HG02981 (cell line): ENCODE results near the gene KRT80.

Experiments
- ATAC-seq: cut with Tn5 transposase; IDR thresholded peaks from one replicate; pipeline ENCODE4 v1.9.1; 2021; ENCODE audit warnings: mild to moderate bottlenecking, moderate library complexity; ENCODE audit not compliant: unreplicated experiment

Gene KRT80

DNA sequence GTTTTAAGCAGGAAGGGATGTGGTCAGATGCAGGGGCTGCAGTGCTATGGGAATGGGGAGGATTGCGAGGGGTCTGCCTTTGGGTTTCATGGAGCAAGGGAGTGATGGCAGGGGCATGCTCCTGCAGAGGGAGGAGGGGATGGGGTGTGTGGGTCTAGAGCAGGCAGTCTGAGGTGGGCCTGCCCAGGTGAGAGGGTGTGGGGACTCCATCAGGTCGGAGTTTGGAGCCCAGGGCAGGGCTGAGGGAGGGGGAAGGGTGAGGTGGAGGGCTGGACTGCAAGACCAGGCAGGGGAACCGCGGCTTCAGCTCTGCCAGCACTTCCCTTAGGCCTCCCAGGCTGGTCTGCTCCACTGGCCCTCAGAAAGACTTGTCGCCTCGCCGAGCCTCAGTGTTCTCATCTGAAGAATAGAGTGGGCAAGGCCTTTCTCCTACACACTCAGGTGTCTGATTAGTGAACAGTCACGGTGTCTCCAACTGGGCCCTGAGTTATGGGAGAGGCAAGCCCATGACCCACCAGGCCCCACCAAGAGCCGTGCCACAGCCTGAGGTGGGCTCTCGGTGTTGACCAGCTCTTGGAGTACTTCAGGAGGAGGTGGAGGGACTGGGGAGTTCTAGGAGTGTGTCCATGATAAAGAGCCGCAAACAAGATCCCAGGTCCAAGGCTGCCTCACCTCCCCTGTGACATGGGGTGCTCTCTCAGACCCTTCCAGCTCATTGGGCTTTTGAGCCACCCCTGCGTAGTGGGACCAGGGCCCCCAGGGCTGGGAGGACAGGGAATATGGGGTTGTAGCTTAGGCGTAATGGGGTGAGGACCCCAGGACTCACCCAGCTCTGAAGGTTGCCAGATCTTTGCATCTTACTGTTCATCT, 20.1 kb upstream of the KRT80 start:
- no peak for ATAC-seq

GRCh38 chr12:52210925-52211650, 19.3 kb upstream of the KRT80 start:
- no peak for ATAC-seq

DNA sequence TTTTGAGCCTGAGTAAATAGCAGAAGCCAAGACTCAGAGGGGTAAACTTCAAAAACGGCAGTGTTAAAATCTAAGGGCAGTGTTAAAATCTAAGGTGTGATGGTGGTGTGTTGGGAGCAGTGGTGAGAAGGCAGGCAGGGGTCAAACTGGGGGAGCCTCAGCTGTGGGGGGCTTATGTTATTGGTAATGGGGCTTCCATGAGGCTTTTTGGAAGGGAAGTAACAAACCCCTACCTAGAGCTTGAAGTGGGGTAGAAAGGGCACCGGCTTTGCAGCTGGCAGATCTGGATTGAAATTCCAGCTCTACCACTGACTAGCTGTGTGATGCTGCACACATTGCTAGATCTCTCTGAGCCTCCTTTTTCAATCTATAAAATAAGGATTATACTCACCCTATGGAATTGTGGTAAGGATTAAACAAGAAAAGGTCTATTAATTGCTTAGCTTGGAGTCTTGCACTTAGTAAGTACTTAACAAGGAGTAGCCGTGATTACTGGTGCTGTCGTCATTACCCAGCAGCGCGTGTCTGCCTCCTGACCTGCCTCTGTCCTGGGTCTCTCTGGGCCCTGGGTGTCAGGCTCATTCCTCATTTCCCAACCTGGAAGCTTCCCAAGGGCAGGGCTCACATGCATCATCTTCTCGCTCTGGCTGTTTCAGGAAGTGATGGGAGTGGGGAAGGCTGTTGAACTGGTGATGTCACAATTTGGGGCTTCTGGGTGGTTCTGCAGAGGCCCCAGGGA, 18.5 kb upstream of the KRT80 start:
- ATAC-seq, result no peak

DNA sequence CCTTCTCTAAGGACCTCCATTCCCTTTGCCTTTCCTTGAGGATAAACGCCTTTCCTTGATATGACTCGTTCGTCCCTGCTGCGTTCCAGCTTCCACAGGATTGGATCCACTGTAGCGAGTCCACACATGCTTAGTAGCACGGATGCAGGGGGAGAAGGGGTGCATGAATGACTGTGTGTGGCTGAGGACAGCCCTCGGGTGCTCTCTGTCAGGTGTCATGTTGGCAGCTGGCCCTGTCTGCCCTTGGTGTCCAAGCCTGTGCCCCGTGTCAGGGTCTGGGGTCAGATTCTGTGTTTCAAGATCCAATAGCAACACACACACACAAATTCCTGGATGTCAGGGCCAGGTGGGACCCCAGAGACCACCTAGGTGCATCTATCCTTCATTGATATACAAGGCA, 17.5 kb upstream of the KRT80 start:
- no peak for ATAC-seq

DNA sequence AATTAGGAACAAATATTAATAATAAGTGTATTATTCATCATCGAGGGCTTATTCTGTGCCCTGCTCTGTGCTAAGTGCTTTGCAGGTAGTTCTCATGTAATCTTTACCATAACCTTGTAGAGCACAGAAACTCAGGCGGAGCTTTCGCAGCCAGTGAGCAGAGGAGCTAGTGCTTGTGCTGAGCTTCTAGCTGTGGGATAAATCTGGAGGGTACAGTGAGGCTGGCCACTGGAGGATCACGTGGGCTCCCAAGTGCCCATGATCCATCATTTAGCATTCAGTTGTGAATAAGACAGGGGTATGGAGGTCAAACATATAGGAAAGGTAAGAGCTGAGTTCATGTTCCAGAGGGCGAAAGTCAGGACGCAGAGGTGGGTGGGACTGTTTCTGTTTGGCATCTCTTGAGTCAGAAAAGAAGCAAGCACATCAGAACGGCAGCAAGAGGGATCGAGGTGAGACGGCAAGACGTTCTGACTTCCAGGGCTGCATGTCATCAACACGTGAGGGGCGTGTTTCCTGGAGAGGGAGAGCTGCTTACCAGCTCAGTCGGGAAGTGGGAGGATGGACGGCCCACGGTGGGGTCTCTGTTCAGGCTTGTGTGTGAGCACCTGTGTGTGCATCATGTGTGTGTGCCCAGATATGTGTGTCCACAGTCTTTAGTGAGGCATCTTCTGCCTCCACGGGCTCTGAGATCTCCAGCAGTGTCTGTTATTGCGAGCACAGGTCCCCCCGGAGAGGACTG, 16.8 kb upstream of the KRT80 start:
- no peak for ATAC-seq

DNA sequence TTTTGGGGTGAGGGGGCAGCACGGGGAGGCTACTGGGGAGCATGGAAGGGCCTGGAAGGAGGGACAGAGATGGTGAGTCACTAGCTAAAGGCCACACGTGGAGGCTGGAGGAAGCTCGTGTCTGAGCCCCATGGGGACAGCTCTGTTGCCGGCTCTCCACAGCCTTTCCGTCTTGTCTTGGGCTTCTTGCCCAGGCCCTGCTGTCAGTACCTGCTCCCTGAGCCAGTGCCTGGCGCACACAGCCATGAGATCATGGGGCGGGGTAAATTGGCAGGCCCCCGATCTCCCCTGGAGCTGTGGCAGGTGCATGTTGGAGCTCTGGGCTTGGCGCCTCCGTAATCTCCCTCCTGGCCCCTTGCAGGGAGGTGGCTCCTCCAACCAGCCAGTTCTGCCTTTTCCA, 16.1 kb upstream of the KRT80 start:
- ATAC-seq, result no peak

GRCh38 chr12:52207106-52207505, 15.3 kb upstream of the KRT80 start:
- ATAC-seq, result no peak

- ATAC-seq, result no peak
Observed at GRCh38 chr12:52206304-52207040, 14.7 kb upstream of the KRT80 start.

GRCh38 chr12:52205612-52206303, 13.9 kb upstream of the KRT80 start:
- ATAC-seq, result no peak

GRCh38 chr12:52204931-52205505, 13.2 kb upstream of the KRT80 start:
- no peak for ATAC-seq

DNA sequence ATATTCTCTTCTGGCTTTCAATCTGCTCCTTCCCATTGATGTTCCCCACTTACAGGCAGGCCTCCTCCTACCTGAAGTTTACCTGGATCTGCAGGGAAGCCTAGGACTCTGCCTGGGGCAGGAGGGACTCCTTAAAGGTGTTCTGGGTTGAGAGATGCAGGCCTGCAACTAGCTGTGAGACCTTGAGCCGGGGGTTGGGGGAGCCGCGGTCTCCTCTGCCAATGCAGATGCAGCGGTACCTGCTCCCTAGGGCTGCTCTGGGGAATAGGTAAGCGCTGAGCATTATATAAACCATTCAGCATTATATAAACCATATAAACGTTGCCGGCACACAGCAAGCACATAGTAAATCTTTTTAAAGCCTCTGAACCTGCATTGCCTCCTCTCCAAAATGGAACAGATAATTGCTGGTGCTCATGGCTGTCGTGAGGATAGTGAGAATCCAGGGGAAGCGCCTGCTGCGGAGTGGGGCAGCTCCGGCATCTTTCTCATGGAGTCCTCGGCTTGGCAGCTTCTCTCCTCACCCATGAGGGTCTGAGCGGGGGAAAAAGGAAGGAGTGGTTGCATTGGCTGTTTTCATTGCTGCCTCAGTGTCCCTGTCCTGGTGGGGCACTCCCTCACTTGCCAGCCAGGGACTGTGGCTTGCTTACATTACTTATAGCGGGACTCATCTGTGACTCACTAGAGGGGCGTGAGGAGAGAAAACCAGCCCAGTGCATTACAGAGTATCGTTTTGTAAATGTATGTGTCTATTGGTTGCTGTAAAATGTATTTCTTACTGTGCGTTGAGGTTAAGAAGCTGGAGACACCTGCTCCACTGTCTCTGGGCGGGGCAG, 12.5 kb upstream of the KRT80 start:
- ATAC-seq, result no peak

DNA sequence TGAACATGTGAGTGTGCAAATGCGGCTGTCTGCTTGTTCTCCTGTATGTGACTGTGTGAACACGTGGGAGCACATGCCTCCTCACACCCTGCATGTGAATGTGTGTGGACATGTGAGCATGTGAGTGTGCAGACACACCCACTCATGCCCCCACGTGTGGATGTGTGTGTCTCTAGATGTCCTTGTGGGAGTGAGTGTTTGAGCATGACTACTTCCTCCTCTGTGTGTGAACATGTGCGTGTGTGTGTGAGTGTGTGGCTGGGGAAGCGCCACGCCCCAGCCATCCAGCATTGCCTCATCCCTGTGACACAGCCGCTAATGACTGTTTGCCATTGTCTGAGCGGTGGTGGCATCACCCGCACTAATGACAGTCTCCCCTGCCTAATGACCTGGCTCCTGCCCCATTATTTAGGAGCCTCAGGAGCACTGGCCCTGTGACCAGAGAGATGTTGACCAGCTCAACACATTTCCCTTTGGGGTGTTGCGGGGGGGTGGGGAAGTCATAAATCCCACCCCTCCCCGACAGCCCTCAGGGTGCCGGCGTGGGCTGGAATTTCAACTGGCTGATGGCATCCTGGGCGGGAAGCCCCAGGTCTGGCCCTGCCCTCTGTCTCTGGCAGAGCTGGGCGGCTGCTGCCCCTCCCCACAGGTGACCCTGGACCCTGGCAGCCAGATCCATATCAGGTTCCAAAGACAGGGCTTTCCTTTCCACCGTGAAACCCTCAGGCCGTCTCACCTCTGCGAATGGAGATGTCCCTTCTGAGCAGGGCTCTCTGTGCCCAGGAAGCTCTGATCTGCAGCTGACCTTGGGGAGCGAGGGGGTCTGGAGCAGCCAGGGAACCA, 11.5 kb upstream of the KRT80 start:
- no peak for ATAC-seq

DNA sequence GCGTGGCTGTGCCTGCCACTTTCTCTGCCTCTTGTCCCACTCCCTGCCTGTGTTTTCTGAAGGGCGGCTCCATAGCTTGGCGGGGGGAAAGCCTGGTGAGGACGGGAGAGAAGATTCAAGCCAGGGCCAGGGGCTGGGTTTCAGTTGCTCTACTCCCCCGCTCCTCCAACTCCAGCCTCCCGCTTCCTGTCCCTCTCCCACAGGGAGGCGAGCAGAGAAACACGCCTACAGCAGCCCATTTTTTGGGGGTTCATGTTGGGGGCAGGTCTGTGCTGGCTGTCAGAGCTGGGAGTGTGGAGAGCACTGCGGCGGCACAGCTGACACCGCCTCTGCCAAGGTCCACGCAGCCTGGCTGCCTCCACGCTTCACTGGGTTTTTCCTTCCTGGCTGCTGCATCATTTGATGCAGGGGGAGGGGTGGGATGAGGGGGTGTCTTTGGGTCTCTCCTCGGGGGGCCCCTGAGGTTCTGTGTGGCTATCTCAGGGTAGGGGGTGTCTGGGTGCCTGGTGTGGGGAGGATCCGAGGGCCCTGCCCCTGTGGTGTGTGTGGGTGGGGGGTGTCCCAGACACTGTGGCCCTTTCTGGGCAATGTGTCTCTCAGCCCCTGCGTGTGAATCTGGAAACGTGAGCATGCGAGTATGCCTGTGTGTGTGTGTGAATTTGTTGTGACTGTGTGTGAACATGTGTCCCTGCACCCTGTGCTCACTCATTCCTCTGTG, 10.7 kb upstream of the KRT80 start:
- ATAC-seq, result no peak

DNA sequence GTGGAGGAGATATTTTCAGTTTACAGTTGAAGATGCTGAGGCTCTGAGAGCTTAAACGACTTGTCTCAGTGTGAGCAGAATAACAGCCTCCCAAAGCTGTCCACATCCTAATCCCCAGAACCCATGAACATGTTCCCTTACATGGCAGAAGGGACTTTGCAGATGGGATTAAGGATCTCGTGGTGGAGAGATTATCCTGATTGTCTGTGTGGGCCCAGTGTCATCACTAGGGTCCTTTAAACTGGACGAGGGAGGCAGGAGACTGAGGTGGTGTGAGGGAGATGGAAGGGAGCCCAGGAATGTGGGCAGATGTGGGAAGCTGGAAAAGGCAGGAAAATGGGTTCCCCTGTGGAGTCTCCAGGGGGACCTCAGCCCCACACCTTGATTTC, 9.6 kb upstream of the KRT80 start:
- no peak for ATAC-seq

DNA sequence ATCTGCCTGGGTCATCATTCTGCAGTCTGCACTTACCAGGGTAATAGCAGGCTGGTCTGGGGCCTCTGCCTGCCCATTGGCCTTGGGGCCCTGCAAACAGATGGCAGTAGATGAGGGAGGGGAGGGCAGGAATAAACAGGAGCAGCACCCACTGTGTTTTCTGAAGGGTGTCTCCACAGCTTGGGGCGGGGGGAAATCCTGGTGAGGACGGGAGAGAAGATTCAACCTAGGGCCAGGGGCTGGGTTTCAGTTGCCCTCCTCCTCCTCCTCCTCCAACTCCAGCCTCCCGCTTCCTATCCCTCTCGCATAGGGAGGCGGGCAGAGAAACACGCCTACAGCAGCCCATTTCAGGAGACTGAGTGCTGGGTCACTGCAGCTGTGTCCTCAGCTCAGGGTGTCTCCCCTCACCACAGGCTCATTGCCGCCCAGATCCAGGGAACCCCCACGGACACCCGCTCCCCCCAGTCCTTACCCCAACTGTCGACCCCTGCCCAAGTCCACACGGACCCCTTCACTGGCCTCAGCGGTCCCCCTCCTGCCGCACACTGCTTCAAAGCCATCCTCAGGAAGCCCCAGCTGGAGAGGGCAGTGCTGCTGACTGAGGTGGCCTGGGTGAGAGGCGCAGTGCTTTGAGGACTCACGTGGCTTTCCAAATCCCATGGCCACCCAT, 9.1 kb upstream of the KRT80 start:
- no peak for ATAC-seq

DNA sequence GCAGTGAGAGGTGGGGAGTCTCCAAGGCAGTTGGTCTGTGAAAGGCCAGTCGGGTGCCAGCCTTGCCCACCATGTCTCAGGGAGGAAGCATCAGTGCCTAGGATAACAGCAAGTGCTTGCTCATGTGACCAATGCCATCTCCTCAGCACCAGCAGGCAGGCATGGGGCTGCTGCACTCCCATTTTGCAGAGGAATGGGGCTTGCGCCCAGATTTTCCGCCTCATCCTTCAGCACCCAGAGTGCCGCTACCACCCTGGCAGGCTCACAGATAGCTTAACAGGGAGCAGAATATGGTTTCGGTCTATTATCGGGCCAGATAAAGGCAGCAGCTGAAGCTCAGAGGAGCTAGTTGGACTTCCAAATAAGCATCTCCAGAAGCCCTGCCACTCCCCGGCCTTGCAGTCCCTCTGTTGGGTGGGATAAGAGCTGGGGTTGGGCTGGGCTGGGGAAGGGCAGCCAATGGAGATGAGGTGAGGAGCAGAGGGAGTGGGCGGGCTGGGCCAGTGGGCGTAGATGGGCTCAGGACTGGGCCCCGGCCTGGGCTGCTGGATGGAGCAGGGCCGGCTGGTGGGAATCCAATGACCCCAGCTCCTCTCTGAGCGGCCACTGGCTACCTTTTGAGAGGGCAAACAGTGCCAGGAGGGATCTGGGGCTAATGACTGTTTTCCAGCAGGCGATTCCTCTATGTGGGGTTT, 8.4 kb upstream of the KRT80 start:
- ATAC-seq, result no peak
